Smooth muscle cell (in vitro differentiated cells): ENCODE results near the gene RUFY4. TPM values are rescaled to one million over a fixed set of nuclear protein-coding genes. Genes with fewer than 3 reads are reported as not detected.

Source experiments
- DNase-seq: peaks from one replicate; lab custom pipeline; 2025; ENCODE audit not compliant: unreplicated experiment; lab: John Stamatoyannopoulos, UW
- H2AFZ ChIP-seq: fragments of 200-600 bp; sonication (generic); 2 replicates; pipeline ENCODE4 v1.6.0; 2016; ENCODE audit warnings: antibody characterized with exemption, low read depth, mild to moderate bottlenecking
- H3F3A ChIP-seq: fragments of 200-600 bp; sonication (generic); 2 replicates; pipeline ENCODE4 v1.6.0; 2017; ENCODE audit warnings: antibody characterized with exemption, low read depth
- H3K27ac ChIP-seq: fragments of 200-600 bp; sonication (generic); 2 replicates; pipeline ENCODE4 v1.5.1; 2016; ENCODE audit warnings: low read depth, mild to moderate bottlenecking
- H3K27me3 ChIP-seq: fragments of 200-600 bp; sonication (generic); 2 replicates; pipeline ENCODE4 v1.6.1; 2016; ENCODE audit warnings: low read depth, mild to moderate bottlenecking
- H3K36me3 ChIP-seq: fragments of 200-600 bp; sonication (generic); 2 replicates; pipeline ENCODE4 v1.5.1; 2016; ENCODE audit warnings: low read depth
- H3K4me1 ChIP-seq: fragments of 200-600 bp; sonication (generic); 2 replicates; pipeline ENCODE4 v1.5.1; 2016; ENCODE audit warnings: low read depth
- H3K4me2 ChIP-seq: fragments of 200-600 bp; sonication (generic); 2 replicates; pipeline ENCODE4 v1.6.0; 2016; ENCODE audit warnings: mild to moderate bottlenecking
- H3K4me3 ChIP-seq: fragments of 200-600 bp; sonication (generic); 2 replicates; pipeline ENCODE4 v1.5.1; 2016; ENCODE audit warnings: mild to moderate bottlenecking
- H3K79me2 ChIP-seq: fragments of 200-600 bp; sonication (generic); 2 replicates; pipeline ENCODE4 v1.6.0; 2016; ENCODE audit warnings: low read depth, mild to moderate bottlenecking
- H3K9ac ChIP-seq: fragments of 200-600 bp; sonication (generic); 2 replicates; pipeline ENCODE4 v1.6.0; 2016; ENCODE audit warnings: low read depth
- H3K9me3 ChIP-seq: fragments of 200-600 bp; sonication (generic); replicated peaks from 2 replicates; pipeline ENCODE4 v1.5.1; 2016; ENCODE audit warnings: low read depth
- H4K20me1 ChIP-seq: fragments of 200-600 bp; sonication (generic); 2 replicates; pipeline ENCODE4 v1.6.0; 2016; ENCODE audit warnings: low read depth
- CTCF ChIP-seq: fragments of 200-600 bp; sonication (generic); IDR thresholded peaks from 2 replicates; pipeline ENCODE4 v1.5.1; 2017; ENCODE audit warnings: borderline replicate concordance, mild to moderate bottlenecking, antibody characterized with exemption; ENCODE audit not compliant: insufficient read depth, poor library complexity, severe bottlenecking
- WGBS: methylation state at CpG from one replicate; pipeline ENCODE4 v1.1.7; 2016; ENCODE audit warnings: low lambda C conversion rate; 5-methylcytosine and 5-hydroxymethylcytosine counted together
- polyA plus RNA-seq: library from polyadenylated mRNA; unstranded; fragments of >200 nt; fragmentation: Nextera tagmentation; extraction: Ambion mirVana; gene quantifications from 2 replicates; pipeline ENCODE4 v1.2.1, GENCODE V29; 2016
- total RNA-seq: library from RNA; depleted of rRNA; stranded (reverse); fragments of >200 nt; gene quantifications from 2 replicates; pipeline ENCODE4 v1.2.3, GENCODE V29; 2014

Gene RUFY4
- total and polyA plus RNA-seq, 2 experiments from 2014 or later = 0.10 TPM; not detected in 1

- H3K27me3 ChIP-seq = peaks cover 44% of the 10 kb centered on the region
- 63% methylated on average over 2 of the region's 2 CpGs for WGBS
- peaks cover 5% of the 10 kb centered on the region for H3K4me1 ChIP-seq
- no peak for DNase-seq
- H3K79me2 ChIP-seq = no peaks in the 10 kb centered on the region
- TF ChIP-seq CTCF = no peak
- H3K4me3 ChIP-seq = no peak overlapping the region
- no peak overlapping the region for H3K4me2 ChIP-seq
- H3K9me3 ChIP-seq = no peaks in the 10 kb centered on the region
- no peak overlapping the region for H3K9ac ChIP-seq
- H3F3A ChIP-seq = no peaks in the 10 kb centered on the region
- H4K20me1 ChIP-seq = no peaks in the 10 kb centered on the region
- no peaks in the 10 kb centered on the region for H3K36me3 ChIP-seq
- H3K27ac ChIP-seq = no peak overlapping the region
- no peak overlapping the region for H2AFZ ChIP-seq
These were observed 29.9 kb upstream of the RUFY4 start for GRCh38 chr2:218039171-218039570.

- Histone ChIP-seq H3K79me2 (no peaks in the 10 kb centered on the region), H2AFZ (no peak overlapping the region), H3F3A (no peaks in the 10 kb centered on the region), H3K27me3 (peaks cover 41% of the 10 kb centered on the region), H3K4me1 (no peaks in the 10 kb centered on the region), H3K4me2 (no peak overlapping the region), H3K27ac (no peak overlapping the region), H3K9me3 (no peaks in the 10 kb centered on the region), H3K4me3 (no peak overlapping the region), H4K20me1 (no peaks in the 10 kb centered on the region), H3K36me3 (no peaks in the 10 kb centered on the region), H3K9ac (no peak overlapping the region)
- WGBS = 76% methylated on average over 2 of the region's 2 CpGs
- TF ChIP-seq CTCF = no peak
- DNase-seq = no peak
These were observed 28.2 kb upstream of the RUFY4 start for GRCh38 chr2:218040883-218041282.

- no peak overlapping the region for H3K9ac ChIP-seq
- no peaks in the 10 kb centered on the region for H3K9me3 ChIP-seq
- H3K36me3 ChIP-seq = no peaks in the 10 kb centered on the region
- DNase-seq = no peak
- no peaks in the 10 kb centered on the region for H3K4me1 ChIP-seq
- H3K79me2 ChIP-seq = no peaks in the 10 kb centered on the region
- TF ChIP-seq CTCF = no peak
- peaks cover 45% of the 10 kb centered on the region for H3K27me3 ChIP-seq
- H3K4me2 ChIP-seq = no peak overlapping the region
- H3K4me3 ChIP-seq = no peak overlapping the region
- no peak overlapping the region for H2AFZ ChIP-seq
- H3F3A ChIP-seq = no peaks in the 10 kb centered on the region
- 80% methylated on average over 2 of the region's 2 CpGs for WGBS
- no peaks in the 10 kb centered on the region for H4K20me1 ChIP-seq
- H3K27ac ChIP-seq = no peak overlapping the region
These were observed 27.5 kb upstream of the RUFY4 start for GRCh38 chr2:218041302-218042168.

- no peak for TF ChIP-seq CTCF
- Histone ChIP-seq H2AFZ (no peak overlapping the region), H3K27ac (no peak overlapping the region)
These were observed 26.0 kb upstream of the RUFY4 start for GRCh38 chr2:218043100-218043499.

More at GRCh38 chr2:218043100-218043499, 26.0 kb upstream of the RUFY4 start:
- H3K4me2 ChIP-seq = no peak overlapping the region
- H3K79me2 ChIP-seq = no peaks in the 10 kb centered on the region
- no peak overlapping the region for H3K4me3 ChIP-seq
- no peak overlapping the region for H3K9ac ChIP-seq
- H3K27me3 ChIP-seq = peaks cover 49% of the 10 kb centered on the region
- no peaks in the 10 kb centered on the region for H3K9me3 ChIP-seq
- no peaks in the 10 kb centered on the region for H3K36me3 ChIP-seq
- no peaks in the 10 kb centered on the region for H3K4me1 ChIP-seq
- no peaks in the 10 kb centered on the region for H3F3A ChIP-seq
- 94% methylated on average over 1 of the region's 1 CpG for WGBS
- no peak for DNase-seq
- H4K20me1 ChIP-seq = no peaks in the 10 kb centered on the region
